D721Med (cell line): Measurements from ENCODE around the gene RXFP4.
A peak's percentile ranks its signal among the peaks of the same experiment; 100 is the strongest.

Source experiments
- DNase-seq: peaks from one replicate; pipeline ENCODE4 v3.0.0; 2011; ENCODE audit warnings: low spot score; ENCODE audit not compliant: insufficient read length
- FAIRE-seq: peaks from 2 replicates; lab custom pipeline; 2011; peaks lifted over from hg19 to GRCh38; lab: Jason Lieb, UNC
- CTCF ChIP-seq: IDR thresholded peaks from 2 replicates; pipeline ENCODE4 v1.5.1; 2012; ENCODE audit warnings: mild to moderate bottlenecking, control low read depth; ENCODE audit not compliant: insufficient read depth; ENCODE audit errors: missing control alignments

Gene RXFP4

GRCh38 chr1:155975375-155976061, 34.1 kb downstream of the RXFP4 start:
- no peak for TF ChIP-seq CTCF
- no peak for FAIRE-seq

GRCh38 chr1:155976062-155976912, 34.8 kb downstream of the RXFP4 start:
- TF ChIP-seq CTCF = no peak
- DNase-seq (no peak), FAIRE-seq (no peak)

More at GRCh38 chr1:155975375-155976061, 34.1 kb downstream of the RXFP4 start:
- DNase-seq = no peak

GRCh38 chr1:155976913-155977689, 35.7 kb downstream of the RXFP4 start:
- no peak for DNase-seq
- TF ChIP-seq CTCF = no peak
- FAIRE-seq = no peak

- FAIRE-seq (no peak), DNase-seq (peak; percentile 82)
- no peak for TF ChIP-seq CTCF
These were observed 36.4 kb downstream of the RXFP4 start for GRCh38 chr1:155977690-155978324.

- FAIRE-seq = no peak
- peak; percentile 87 for DNase-seq
- TF ChIP-seq CTCF = peak; percentile 50
These were observed 37.0 kb downstream of the RXFP4 start, which contains the start of gene ARHGEF2 for GRCh38 chr1:155978325-155978972. TSS of gene ARHGEF2 (minus strand) at chr1:155978547. CDS start at chr1:155978427, 120 bp downstream.

- no peak for TF ChIP-seq CTCF
- DNase-seq (no peak), FAIRE-seq (no peak)
These were observed 37.6 kb downstream of the RXFP4 start for GRCh38 chr1:155978973-155979429.
